Measurements from ENCODE around the gene DNAH6.
"Not testable (repeated sequence)": the region's sequence is repeated elsewhere in the genome, so short reads cannot be mapped to it uniquely, and the experiment has no call there.

The DNAH6 gene

GRCh38 chr2:84846041-84846663 lies 329.9 kb downstream of the DNAH6 start:
- no peak for DNase-seq

GRCh38 chr2:84846741-84847142 lies 330.4 kb downstream of the DNAH6 start:
- no peak for DNase-seq

- no peak for DNase-seq
Observed at GRCh38 chr2:84847326-84848050, 331.2 kb downstream of the DNAH6 start.

- DNase-seq: no peak
Observed at GRCh38 chr2:84849271-84849952, 333.1 kb downstream of the DNAH6 start.

GRCh38 chr2:84850471-84850870 lies 334.2 kb downstream of the DNAH6 start:
- DNase-seq: no peak

GRCh38 chr2:84851876-84852275 lies 335.6 kb downstream of the DNAH6 start:
- DNase-seq: no peak

GRCh38 chr2:84854850-84855249 lies 338.6 kb downstream of the DNAH6 start:
- DNase-seq: no peak

- DNase-seq: no peak
Observed at GRCh38 chr2:84855731-84856130, 339.4 kb downstream of the DNAH6 start.

- DNase-seq: no peak
Observed at GRCh38 chr2:84856787-84857186, 340.5 kb downstream of the DNAH6 start.

GRCh38 chr2:84857566-84857965 lies 341.3 kb downstream of the DNAH6 start:
- DNase-seq: no peak

- no peak for DNase-seq
Observed at GRCh38 chr2:84858123-84858522, 341.8 kb downstream of the DNAH6 start.

- no peak for DNase-seq
Observed at GRCh38 chr2:84858937-84859336, 342.6 kb downstream of the DNAH6 start.

- DNase-seq: no peak
Observed at GRCh38 chr2:84861539-84861938, 345.2 kb downstream of the DNAH6 start.

GRCh38 chr2:84862006-84862405 lies 345.7 kb downstream of the DNAH6 start:
- no peak for DNase-seq

GRCh38 chr2:84865181-84865783 lies 349.0 kb downstream of the DNAH6 start:
- peak; percentile 65 for DNase-seq

- DNase-seq: no peak
Observed at GRCh38 chr2:84866122-84866521, 349.8 kb downstream of the DNAH6 start.

- not testable (repeated sequence) for DNase-seq
Observed at GRCh38 chr2:84868327-84868726, 352.0 kb downstream of the DNAH6 start.
